ENCODE data around the gene IL17B.

GRCh38 chr5:149424371-149425315, 45.6 kb upstream of the IL17B start:
- no peak for TF ChIP-seq CTCF (IDR thresholded peaks at IDR 0.05)
- no peak for TF ChIP-seq POLR2A (IDR thresholded peaks at IDR 0.05)
